DMS79 (cell line): ENCODE measurements around the gene CPNE7.

Experiments used
- DNase-seq: peaks from one replicate; lab custom pipeline; 2025; lab: John Stamatoyannopoulos, UW

Gene CPNE7

DNA sequence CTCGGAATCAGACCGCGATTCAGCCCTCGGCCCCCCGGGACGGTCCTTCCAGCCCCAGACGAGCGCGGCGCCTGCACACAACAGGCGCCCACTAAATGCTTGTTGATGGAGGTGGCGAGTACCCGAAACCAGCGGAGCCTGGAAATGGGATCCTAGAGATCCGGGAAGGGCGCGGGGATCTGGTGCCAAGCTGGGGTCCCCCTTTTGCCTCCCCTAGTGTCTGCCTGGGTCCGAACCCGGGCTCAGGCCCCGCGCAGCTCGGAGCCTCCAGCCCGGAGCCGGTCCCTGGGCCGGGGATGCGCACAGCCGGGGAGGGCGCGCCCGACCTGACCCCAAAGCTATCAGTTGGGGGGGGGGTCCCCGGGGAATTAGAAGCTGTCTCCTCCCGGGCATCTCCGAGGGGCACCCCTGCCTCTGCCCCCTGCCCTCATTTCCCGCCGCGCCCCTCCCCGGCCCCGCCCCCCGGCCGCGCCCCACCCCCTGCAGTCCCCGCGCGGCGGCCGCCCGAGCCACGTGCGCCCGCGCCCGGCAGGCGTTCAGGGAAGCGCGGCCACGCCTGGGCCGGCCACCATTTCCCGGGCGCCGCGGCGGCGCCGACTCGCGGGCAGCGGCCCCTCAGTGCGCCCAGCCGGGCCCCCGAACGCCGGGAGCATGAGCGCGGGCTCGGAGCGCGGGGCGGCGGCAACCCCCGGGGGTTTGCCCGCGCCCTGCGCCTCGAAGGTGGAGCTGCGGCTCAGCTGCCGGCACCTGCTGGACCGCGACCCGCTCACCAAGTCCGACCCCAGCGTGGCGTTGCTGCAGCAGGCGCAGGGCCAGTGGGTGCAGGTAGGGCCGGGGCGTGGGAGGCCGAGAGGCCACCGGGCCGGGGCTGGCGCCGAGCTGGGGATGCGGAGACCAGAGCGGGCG is at the start of gene CPNE7:
Gene CPNE7 (plus strand): TSS at position 512 of the 906 bp plus-strand sequence. CDS start 140 bp downstream, at position 652.
- DNase-seq, result no peak

GRCh38 chr16:89529097-89529496 is 46.5 kb upstream of the CPNE7 start:
- no peak for DNase-seq

DNA sequence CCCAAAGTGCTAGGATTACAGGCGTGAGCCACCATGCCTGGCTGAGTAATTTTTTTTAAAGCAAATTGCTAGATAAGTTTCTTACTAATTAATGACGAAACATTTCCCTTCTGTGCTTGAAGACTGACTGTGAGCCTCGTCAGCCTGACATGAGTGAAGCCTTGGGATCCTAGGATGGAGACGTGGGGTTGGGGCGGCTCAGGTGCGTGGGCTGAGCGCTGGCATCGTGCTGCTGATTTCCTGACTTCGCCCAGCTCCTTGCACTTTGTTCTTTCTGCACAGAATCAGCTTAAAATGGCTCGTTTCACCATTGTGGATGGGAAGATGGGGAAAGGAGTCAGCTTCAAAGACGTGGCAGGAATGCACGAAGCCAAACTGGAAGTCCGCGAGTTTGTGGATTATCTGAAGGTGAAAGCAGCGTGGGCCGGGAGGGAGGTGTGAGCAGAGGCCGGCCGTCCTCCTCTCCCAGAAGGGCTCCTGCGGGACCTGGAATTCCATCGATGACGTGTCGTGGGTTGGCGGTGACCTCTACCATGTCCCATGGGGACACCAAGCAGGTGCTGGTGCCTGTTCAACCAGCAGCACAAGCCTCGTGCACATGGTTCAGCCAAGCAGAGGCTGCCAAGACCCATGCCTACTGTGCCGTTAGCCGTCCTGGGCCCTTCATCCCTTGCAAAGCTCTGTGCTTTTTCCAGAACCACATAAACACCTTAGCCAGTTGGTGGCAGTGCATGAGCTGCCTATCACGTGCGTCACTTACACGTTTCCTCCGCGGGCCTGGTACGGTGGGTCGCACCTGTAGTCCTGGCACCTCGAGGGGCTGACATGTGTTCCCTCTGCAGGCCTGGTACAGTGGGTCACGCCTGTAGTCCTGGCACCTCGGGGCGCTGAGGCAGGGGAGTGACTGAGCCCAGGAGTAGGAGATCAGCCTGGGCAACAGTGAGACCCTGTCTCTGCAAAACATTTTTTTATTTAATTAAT is 44.9 kb upstream of the CPNE7 start:
- DNase-seq, result no peak

GRCh38 chr16:89531821-89532526 is 43.6 kb upstream of the CPNE7 start:
- no peak for DNase-seq

- no peak for DNase-seq
Observed at GRCh38 chr16:89534252-89534756, 41.3 kb upstream of the CPNE7 start.

- no peak for DNase-seq
Observed at GRCh38 chr16:89536371-89536770, 39.2 kb upstream of the CPNE7 start.

- no peak for DNase-seq
Observed at GRCh38 chr16:89536886-89537548, 38.5 kb upstream of the CPNE7 start.

- DNase-seq, result no peak
Observed at GRCh38 chr16:89537549-89537925, 38.0 kb upstream of the CPNE7 start.

GRCh38 chr16:89538286-89538685 is 37.3 kb upstream of the CPNE7 start:
- DNase-seq, result no peak

- no peak for DNase-seq
Observed at GRCh38 chr16:89540557-89540956, 35.0 kb upstream of the CPNE7 start.

GRCh38 chr16:89541792-89542191 is 33.8 kb upstream of the CPNE7 start:
- no peak for DNase-seq

GRCh38 chr16:89544113-89544512 is 31.4 kb upstream of the CPNE7 start:
- no peak for DNase-seq

DNA sequence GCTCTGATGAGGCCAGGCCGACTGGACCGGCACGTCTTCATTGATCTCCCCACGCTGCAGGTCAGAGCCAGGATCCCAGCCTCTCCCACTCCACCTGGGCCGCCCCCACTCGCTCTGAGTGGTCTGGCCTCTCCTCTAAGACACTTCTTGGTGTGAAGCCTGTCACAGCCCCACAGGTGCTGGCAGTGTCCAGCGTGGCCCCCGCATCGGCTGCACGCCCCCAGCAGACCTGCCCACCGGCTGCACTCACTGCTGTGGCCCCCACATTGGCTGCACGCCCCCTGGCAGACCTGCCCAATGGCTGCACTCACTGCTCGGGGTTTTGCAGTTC is 30.9 kb upstream of the CPNE7 start:
- no peak for DNase-seq

DNA sequence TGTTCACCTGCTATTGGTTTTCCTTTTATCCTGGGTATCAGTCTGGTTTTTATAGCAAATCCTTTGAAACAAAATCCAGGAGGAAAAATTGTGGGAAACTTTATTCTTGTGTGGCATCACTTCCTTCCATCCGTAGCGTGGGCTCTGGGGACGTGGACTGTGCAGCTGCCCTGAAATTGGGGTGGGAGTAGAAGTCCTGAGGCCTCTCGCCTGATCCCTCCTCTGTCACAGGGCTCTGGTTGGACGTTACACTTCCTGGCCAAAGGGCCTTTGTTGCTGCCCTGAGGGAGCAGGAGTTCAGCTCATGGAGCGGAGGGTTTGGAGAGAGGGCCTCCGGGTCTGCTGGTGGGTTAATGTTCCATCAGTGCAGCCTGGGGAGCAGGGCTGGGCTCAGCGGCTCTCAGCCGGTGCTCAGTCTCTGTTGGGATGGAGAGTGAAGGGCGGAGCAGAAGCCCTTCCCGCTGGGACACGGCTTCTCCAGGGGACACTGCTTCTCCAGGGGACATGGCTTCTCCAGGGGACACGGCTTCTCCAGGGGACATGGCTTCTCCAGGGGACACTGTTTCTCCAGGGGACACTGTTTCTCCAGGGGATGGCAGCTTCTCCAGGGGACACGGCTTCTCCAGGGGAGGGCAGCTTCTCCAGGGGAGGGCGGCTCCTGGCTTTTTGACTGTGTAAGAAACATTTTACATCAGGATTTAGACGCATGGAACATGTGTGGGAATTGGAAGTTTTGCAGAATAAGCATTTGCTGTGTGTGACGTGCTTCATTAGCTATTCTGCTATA is 30.3 kb upstream of the CPNE7 start:
- no peak for DNase-seq

DNA sequence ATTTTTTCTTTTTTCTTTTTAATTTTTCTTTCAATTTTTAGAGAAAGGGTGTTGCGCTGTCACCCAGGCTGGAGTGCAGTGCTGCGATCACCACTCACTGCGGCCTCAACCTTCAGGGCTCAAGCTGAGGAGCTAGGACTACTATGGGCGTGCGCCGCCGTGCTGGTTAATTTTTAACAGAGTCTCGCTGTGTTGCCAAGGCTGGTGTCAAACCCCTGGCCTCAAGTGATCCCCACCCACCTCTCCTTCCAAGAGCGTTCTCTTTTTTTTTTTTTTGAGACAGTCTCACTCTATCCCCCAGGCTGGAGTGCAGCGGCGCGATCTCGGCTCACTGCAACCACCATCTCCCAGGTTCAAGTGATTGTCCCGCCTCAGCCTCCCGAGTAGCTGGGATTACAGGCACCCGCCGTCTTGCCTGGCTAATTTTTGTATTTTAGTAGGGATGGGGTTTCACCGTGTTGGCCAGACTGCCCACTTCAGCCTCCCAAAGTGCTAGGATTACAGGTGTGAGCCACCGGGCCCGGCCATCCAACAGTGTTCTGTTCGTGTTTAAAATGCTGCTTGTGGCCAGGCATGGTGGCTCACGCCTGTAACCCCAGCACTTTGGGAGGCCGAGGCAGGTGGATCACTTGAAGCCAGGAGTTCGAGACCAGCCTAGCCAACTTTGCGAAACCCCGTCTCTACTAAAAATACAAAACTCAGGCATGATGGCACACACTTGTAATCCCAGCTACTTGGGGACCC is 29.6 kb upstream of the CPNE7 start:
- DNase-seq, result no peak

GRCh38 chr16:89546781-89547180 is 28.8 kb upstream of the CPNE7 start:
- no peak for DNase-seq

GRCh38 chr16:89547291-89547690 is 28.3 kb upstream of the CPNE7 start:
- DNase-seq, result no peak

- DNase-seq, result no peak
Observed at GRCh38 chr16:89547860-89548259, 27.7 kb upstream of the CPNE7 start.

- DNase-seq, result no peak
Observed at GRCh38 chr16:89548344-89549006, 27.1 kb upstream of the CPNE7 start.
